Ovary (tissue), 3 donors: ENCODE data around the gene EDNRA.

Experiments
- CTCF ChIP-seq, 3 donors: fragments of 450-650 bp in 2 of 3; fragments of 200-600 bp in 1 of 3; IDR thresholded peaks; one replicate each; pipeline versions ENCODE4 v1.5.1 to v1.8.0; 2016 to 2022; ENCODE audit warnings: antibody characterized with exemption in 3 of 3, mild to moderate bottlenecking in 1 of 3
- EP300 ChIP-seq: sonication (generic); formaldehyde crosslinking; IDR thresholded peaks from one replicate; pipeline ENCODE4 v1.6.1; 2017; ENCODE audit warnings: antibody characterized with exemption
- POLR2A ChIP-seq: fragments of 450-650 bp; IDR thresholded peaks from one replicate; pipeline ENCODE4 v1.6.1; 2017; ENCODE audit warnings: antibody characterized with exemption, mild to moderate bottlenecking, moderate library complexity
- donor health status: DM: no; HTN: no; CAD: no.

- TF ChIP-seq EP300: no peak
- no peak for TF ChIP-seq CTCF (IDR thresholded peaks at IDR 0.05)
- TF ChIP-seq POLR2A: no peak
Measured at GRCh38 chr4:147543034-147543433, 62.1 kb downstream of the EDNRA start.
